ENCODE measurements around the gene ARHGAP9.

The ARHGAP9 gene

DNA sequence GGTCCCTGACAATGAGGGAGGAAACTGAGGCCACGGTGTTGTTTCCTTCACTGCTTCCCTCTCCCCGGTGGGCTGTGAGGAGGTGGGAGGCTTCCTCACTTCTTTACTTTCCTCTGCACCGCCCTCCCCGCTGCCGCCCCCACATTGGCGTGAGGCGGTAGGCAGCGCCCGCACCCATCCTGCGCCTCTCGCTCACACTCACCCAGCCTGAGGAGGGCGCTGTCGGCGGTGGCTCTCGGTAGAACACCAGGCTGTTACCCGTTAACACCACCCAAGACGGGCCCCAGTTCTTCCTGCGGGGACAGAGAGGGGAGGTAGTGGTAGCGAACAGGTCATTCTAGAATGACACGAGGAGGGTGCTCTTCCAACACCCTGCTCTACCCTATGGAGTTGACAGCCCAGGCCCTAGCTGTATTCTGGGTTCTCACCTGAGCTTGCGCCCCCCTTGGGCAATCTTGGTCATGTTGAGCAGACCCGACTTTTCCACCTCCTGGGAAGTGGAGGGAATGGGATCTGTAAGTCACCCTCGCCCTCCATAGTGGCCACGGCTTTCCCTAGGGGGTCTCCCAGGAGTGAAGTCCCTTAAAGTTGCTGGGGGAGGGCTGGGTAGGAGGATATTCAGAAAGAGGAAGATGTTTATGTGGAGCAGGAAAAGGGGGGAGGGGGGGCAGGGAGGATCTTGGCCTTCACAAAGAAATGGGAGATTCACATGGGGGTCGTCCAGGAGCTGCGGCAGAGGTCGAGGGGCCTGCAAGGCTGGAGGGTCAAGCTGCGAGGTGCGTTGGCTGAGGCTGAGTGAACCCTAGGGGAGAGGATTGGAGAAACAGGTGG is 3.3 kb downstream of the ARHGAP9 start:
- Histone ChIP-seq H3K36me3 (ENCODE audit: insufficient read depth, low read length) (no peaks in the 10 kb centered on the region), H3K9me3 (ENCODE audit: insufficient read depth, low read depth, low read length) (no peaks in the 10 kb centered on the region), H3K4me3 (ENCODE audit: low read length) (peak overlapping the region; percentile 49), H3K27me3 (ENCODE audit: insufficient read depth, low read length) (peaks cover 68% of the 10 kb centered on the region), H3K4me1 (ENCODE audit: insufficient read depth, low read length) (peaks cover 5% of the 10 kb centered on the region), H3K9ac (ENCODE audit: low read depth, low read length) (no peak overlapping the region), H3K27ac (ENCODE audit: low read depth, low read length) (no peak overlapping the region)
- 47% methylated on average over 28 of the region's 29 CpGs for WGBS

DNA sequence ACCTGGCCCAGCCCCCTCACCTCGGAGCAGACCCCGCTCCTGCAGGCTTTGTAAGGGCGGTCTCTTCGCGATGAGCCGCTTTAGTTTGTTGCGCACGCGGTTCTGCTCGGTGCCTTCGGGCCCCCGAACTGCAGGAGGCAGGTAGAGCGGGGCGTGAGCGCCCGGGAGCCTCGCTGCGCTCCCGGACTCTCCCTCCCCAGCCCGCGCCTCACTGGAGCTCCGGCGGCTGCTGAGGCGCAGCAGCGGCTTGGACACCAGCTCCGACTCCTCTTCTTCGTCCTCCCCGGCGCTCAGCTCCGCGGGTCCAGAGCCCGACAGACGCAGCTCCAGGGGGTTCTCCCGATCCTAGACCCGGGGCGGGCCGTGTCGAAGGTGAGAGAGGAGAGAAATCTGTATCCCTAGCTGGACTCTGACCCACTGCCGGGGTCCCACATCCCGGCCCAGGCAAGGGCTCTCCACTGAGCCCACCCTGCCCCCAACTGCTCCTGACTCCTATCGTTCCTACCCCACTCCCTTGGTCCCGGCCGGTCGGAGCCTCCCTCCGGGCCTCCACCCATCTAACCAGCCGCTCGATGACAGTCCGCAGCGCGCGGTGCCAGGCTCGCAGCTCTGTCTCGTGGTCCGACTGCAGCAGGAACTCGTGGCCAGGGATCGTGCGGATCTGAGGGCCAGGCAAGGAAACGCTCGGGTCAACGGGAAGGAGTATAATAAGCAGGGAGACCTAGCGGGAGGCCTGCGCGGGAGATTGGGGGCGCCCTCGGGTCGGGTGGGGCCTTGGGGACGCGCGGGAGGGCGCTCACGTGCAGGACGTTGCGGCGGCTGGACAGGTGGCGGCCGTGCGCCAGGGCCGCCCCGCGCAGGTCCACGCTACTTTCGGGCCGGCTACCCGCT is 4.2 kb downstream of the ARHGAP9 start:
- Histone ChIP-seq H3K9me3 (ENCODE audit: insufficient read depth, low read depth, low read length) (no peaks in the 10 kb centered on the region), H3K27me3 (ENCODE audit: insufficient read depth, low read length) (peaks cover 68% of the 10 kb centered on the region), H3K36me3 (ENCODE audit: insufficient read depth, low read length) (no peaks in the 10 kb centered on the region), H3K4me3 (ENCODE audit: low read length) (peak overlapping the region; percentile 49), H3K9ac (ENCODE audit: low read depth, low read length) (peak overlapping the region; percentile 30; the same call in 1 of the 2 replicates), H3K4me1 (ENCODE audit: insufficient read depth, low read length) (peaks cover 5% of the 10 kb centered on the region), H3K27ac (ENCODE audit: low read depth, low read length) (no peak overlapping the region)
- 2% methylated on average over 84 of the region's 84 CpGs for WGBS

DNA sequence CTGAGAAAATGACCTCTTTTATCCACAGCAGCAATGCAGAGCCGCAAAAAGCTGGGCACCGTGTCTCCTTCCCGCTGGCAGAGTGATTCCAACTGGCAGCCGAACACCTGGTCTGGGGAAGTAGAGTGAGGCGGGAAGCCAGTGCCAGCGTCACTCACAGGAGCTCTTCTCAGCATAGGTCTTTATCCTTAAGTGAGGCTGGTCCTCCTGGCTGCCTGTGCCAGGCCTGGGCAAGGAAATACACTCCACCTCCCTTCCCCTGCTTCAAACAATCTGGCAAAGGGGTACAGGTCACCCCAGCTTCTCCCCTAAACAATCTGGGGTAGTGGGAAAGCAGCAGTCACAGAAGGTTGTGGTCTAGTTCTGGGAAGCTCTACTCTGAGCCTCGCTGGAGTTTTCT is 4.8 kb downstream of the ARHGAP9 start:
- Histone ChIP-seq H3K27ac (ENCODE audit: low read depth, low read length) (no peak overlapping the region), H3K36me3 (ENCODE audit: insufficient read depth, low read length) (no peaks in the 10 kb centered on the region; the same call in 1 of the 2 replicates), H3K4me3 (ENCODE audit: low read length) (peak overlapping the region; percentile 49), H3K27me3 (ENCODE audit: insufficient read depth, low read length) (peaks cover 67% of the 10 kb centered on the region), H3K9ac (ENCODE audit: low read depth, low read length) (no peak overlapping the region; the same call in 1 of the 2 replicates), H3K9me3 (ENCODE audit: insufficient read depth, low read depth, low read length) (no peaks in the 10 kb centered on the region), H3K4me1 (ENCODE audit: insufficient read depth, low read length) (peaks cover 5% of the 10 kb centered on the region)
- WGBS: 65% methylated on average over 7 of the region's 7 CpGs

DNA sequence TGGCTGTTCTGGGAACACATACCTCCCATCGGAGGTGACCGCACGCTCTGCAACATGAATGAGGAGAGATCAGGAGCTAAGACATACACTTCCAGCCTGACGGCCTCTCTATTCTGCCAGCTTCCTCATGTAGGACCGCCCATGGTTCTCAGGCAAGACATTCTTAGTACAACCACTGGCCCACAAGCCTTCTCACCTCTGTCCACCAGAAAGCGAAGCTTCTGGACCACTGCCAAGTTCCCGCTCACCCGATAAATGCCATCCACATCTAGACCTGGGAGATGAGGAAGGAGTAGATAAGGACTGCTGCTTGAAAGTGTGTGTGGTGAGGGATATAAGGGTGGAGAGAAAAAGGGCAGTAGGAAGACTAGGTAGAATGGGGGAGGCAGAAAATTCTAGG is 5.2 kb downstream of the ARHGAP9 start:
- no peak overlapping the region for H3K4me3 ChIP-seq (ENCODE audit: low read length)
- no peaks in the 10 kb centered on the region for H3K9me3 ChIP-seq (ENCODE audit: insufficient read depth, low read depth, low read length)
- no peak overlapping the region for H3K27ac ChIP-seq (ENCODE audit: low read depth, low read length)
- H3K9ac ChIP-seq (ENCODE audit: low read depth, low read length): no peak overlapping the region
- H3K4me1 ChIP-seq (ENCODE audit: insufficient read depth, low read length): peaks cover 5% of the 10 kb centered on the region
- no peaks in the 10 kb centered on the region; the same call in 1 of the 2 replicates for H3K36me3 ChIP-seq (ENCODE audit: insufficient read depth, low read length)
- WGBS: 95% methylated on average over 8 of the region's 8 CpGs
- peaks cover 63% of the 10 kb centered on the region for H3K27me3 ChIP-seq (ENCODE audit: insufficient read depth, low read length)

DNA sequence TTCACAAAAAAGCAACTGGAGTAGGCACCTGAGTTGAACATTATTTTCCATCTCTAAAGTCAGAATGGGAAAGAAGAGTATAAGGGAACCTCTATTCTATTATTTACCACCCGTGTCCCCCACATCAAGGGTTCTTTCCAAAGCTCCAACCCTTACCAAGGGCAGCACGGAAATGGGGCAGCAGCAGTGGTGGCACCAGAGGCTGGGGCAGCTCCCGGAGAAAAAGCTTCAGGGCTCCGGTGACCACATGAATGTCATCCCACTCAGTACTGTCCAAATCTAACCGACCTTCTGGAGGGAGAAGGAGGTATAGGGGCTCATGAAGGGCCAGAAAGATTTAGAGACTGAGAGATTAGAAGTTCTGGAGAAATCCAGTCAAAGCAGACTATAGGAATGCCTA is 5.8 kb downstream of the ARHGAP9 start:
- peaks cover 5% of the 10 kb centered on the region for H3K4me1 ChIP-seq (ENCODE audit: insufficient read depth, low read length)
- H3K9me3 ChIP-seq (ENCODE audit: insufficient read depth, low read depth, low read length): no peaks in the 10 kb centered on the region
- H3K36me3 ChIP-seq (ENCODE audit: insufficient read depth, low read length): no peaks in the 10 kb centered on the region; the same call in 1 of the 2 replicates
- no peak overlapping the region for H3K9ac ChIP-seq (ENCODE audit: low read depth, low read length)
- H3K27ac ChIP-seq (ENCODE audit: low read depth, low read length): no peak overlapping the region
- 95% methylated on average over 5 of the region's 5 CpGs for WGBS
- H3K27me3 ChIP-seq (ENCODE audit: insufficient read depth, low read length): peaks cover 60% of the 10 kb centered on the region
- H3K4me3 ChIP-seq (ENCODE audit: low read length): no peak overlapping the region

DNA sequence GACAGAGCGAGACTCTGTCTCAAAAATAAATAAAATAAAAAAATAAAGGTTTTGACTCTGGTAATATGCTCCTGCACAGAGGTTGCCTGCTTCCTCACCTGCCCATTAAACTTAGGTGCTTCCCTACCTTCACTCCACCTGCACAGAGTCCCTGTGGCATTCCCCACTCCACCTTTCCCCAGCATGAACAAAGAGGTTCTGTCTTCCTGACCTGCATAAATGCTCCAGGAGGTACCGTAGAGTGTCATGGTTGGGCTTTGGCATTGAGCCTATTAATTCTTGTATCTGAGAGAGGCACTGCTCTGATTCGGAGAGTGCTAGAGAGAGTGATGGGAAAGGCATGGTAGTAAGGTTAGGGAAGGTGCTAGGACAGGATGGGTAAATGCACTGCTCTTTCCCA is 6.3 kb downstream of the ARHGAP9 start:
- Histone ChIP-seq H3K9ac (ENCODE audit: low read depth, low read length) (no peak overlapping the region), H3K27ac (ENCODE audit: low read depth, low read length) (no peak overlapping the region), H3K36me3 (ENCODE audit: insufficient read depth, low read length) (no peaks in the 10 kb centered on the region; the same call in 1 of the 2 replicates), H3K9me3 (ENCODE audit: insufficient read depth, low read depth, low read length) (no peaks in the 10 kb centered on the region), H3K27me3 (ENCODE audit: insufficient read depth, low read length) (peaks cover 59% of the 10 kb centered on the region), H3K4me3 (ENCODE audit: low read length) (no peak overlapping the region), H3K4me1 (ENCODE audit: insufficient read depth, low read length) (peaks cover 5% of the 10 kb centered on the region)
- 80% methylated on average over 2 of the region's 3 CpGs for WGBS

DNA sequence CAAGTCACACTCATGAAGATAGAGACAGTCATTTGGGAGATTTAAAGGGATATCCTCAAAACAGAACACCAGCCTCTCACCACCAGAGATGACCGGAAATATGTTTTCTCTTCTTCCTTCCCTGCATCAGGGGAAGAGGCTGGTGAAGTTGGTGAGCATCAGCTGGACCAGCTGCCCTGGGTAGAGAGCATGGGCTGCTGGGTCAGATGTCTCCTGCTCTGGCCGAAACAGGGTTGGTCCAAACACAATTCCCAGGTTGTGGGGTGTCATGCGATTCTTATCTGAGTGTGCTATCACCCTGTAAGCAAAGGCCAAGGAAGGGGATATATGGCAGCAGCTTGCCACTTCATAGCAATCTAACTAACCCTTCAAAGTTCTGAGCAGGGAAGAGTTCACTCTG is 7.3 kb downstream of the ARHGAP9 start:
- Histone ChIP-seq H3K27me3 (ENCODE audit: insufficient read depth, low read length) (peaks cover 53% of the 10 kb centered on the region), H3K9ac (ENCODE audit: low read depth, low read length) (no peak overlapping the region), H3K27ac (ENCODE audit: low read depth, low read length) (no peak overlapping the region), H3K36me3 (ENCODE audit: insufficient read depth, low read length) (no peaks in the 10 kb centered on the region; the same call in 1 of the 2 replicates), H3K4me3 (ENCODE audit: low read length) (no peak overlapping the region), H3K9me3 (ENCODE audit: insufficient read depth, low read depth, low read length) (no peaks in the 10 kb centered on the region), H3K4me1 (ENCODE audit: insufficient read depth, low read length) (peaks cover 5% of the 10 kb centered on the region)
- WGBS: 90% methylated on average over 2 of the region's 3 CpGs

DNA sequence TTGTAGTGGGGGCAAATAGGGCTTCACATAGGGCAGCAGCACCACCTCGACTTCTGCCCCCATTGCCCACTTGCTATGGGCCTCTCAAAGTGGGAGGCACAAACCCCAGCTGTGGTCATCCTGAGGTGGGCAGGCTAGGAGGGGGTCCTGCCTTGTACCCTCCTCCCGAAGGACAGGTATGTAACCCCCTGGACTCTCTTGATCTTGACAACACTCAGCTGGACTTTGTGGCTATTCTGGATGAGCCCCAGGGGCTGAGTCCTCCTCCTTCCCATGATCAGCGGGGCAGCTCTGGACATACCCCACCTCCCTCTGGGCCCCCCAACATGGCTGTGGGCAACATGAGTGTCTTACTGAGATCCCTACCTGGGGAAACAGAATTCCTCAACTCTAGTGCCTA is 8.0 kb downstream of the ARHGAP9 start:
- WGBS: 94% methylated on average over 3 of the region's 3 CpGs
- H3K4me1 ChIP-seq (ENCODE audit: insufficient read depth, low read length): peaks cover 5% of the 10 kb centered on the region
- H3K4me3 ChIP-seq (ENCODE audit: low read length): no peak overlapping the region
- H3K27me3 ChIP-seq (ENCODE audit: insufficient read depth, low read length): peaks cover 46% of the 10 kb centered on the region
- no peaks in the 10 kb centered on the region for H3K9me3 ChIP-seq (ENCODE audit: insufficient read depth, low read depth, low read length)
- H3K27ac ChIP-seq (ENCODE audit: low read depth, low read length): no peak overlapping the region
- no peak overlapping the region for H3K9ac ChIP-seq (ENCODE audit: low read depth, low read length)
- no peaks in the 10 kb centered on the region; the same call in 1 of the 2 replicates for H3K36me3 ChIP-seq (ENCODE audit: insufficient read depth, low read length)

DNA sequence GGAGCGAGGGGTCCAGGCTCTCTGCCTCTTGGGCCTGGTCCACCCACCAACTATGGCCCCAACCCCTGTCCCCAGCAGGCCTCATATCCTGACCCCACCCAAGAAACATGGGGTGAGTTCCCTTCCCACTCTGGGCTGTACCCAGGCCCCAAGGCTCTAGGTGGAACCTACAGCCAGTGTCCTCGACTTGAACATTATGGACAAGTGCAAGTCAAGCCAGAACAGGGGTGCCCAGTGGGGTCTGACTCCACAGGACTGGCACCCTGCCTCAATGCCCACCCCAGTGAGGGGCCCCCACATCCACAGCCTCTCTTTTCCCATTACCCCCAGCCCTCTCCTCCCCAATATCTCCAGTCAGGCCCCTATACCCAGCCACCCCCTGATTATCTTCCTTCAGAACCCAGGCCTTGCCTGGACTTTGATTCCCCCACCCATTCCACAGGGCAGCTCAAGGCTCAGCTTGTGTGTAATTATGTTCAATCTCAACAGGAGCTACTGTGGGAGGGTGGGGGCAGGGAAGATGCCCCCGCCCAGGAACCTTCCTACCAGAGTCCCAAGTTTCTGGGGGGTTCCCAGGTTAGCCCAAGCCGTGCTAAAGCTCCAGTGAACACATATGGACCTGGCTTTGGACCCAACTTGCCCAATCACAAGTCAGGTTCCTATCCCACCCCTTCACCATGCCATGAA is 8.6 kb downstream of the ARHGAP9 start:
- Histone ChIP-seq H3K27me3 (ENCODE audit: insufficient read depth, low read length) (peaks cover 40% of the 10 kb centered on the region), H3K27ac (ENCODE audit: low read depth, low read length) (no peak overlapping the region), H3K36me3 (ENCODE audit: insufficient read depth, low read length) (no peaks in the 10 kb centered on the region; the same call in 1 of the 2 replicates), H3K4me1 (ENCODE audit: insufficient read depth, low read length) (peaks cover 5% of the 10 kb centered on the region), H3K9ac (ENCODE audit: low read depth, low read length) (no peak overlapping the region), H3K4me3 (ENCODE audit: low read length) (no peak overlapping the region), H3K9me3 (ENCODE audit: insufficient read depth, low read depth, low read length) (no peaks in the 10 kb centered on the region)
- WGBS: 88% methylated on average over 4 of the region's 4 CpGs

DNA sequence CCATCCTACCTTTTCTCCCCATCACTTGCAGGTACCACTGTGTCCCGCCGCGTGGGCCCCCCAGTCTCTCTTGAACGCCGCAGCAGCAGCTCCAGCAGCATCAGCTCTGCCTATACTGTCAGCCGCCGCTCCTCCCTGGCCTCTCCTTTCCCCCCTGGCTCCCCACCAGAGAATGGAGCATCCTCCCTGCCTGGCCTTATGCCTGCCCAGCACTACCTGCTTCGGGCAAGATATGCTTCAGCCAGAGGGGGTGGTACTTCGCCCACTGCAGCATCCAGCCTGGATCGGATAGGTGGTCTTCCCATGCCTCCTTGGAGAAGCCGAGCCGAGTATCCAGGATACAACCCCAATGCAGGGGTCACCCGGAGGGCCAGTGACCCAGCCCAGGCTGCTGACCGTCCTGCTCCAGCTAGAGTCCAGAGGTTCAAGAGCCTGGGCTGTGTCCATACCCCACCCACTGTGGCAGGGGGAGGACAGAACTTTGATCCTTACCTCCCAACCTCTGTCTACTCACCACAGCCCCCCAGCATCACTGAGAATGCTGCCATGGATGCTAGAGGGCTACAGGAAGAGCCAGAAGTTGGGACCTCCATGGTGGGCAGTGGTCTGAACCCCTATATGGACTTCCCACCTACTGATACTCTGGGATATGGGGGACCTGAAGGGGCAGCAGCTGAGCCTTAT is 9.2 kb downstream of the ARHGAP9 start:
- H3K36me3 ChIP-seq (ENCODE audit: insufficient read depth, low read length): no peaks in the 10 kb centered on the region; the same call in 1 of the 2 replicates
- WGBS: 94% methylated on average over 14 of the region's 14 CpGs
- H3K9ac ChIP-seq (ENCODE audit: low read depth, low read length): no peak overlapping the region
- no peak overlapping the region for H3K4me3 ChIP-seq (ENCODE audit: low read length)
- no peak overlapping the region for H3K27ac ChIP-seq (ENCODE audit: low read depth, low read length)
- H3K27me3 ChIP-seq (ENCODE audit: insufficient read depth, low read length): peaks cover 34% of the 10 kb centered on the region
- H3K4me1 ChIP-seq (ENCODE audit: insufficient read depth, low read length): peaks cover 5% of the 10 kb centered on the region
- no peaks in the 10 kb centered on the region for H3K9me3 ChIP-seq (ENCODE audit: insufficient read depth, low read depth, low read length)

Measured in HUES64 (cell line).